ENCODE results near the gene TSPOAP1.

The TSPOAP1 gene

DNA sequence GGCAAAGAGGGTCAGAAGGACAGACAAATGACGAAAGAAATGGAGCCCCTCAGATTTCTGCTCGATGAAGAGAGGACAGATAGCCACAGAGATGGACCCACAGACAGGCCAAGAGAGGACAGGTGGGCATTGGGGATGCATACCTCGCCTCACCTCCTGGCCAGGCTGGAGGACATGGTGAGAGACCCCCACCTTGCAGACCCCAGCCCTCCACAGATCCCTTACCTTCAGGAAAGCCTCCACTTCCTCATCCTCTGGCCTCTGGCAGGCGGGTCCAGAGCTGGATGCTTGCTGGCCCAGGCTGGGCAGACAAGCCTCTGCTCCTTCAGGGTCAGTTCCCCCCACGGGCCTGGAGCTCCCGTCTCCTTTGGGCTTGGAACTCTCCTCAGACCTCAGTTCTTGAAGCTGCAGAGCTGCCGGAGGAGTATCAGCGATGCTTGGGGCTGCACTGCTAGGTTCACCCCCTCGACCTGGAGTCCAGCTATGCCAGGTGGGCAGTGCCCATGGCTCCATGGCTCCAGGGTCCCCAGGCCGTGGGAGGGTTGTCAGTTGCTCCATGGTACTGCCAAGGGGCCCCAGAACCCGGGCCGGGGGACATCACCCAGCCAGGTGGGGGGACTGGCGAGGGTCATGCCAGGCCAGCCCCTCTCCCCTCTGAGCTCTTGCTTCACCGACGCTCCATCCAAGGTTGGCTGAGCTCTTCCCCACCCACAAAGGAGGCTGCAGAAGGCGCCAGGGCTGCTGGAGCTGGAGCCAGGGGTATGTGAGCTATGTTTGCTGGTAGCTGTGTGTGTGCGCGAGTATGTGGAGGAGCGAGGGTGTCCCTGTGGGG, 1.0 kb downstream of the TSPOAP1 start:
- ATAC-seq (no peak), DNase-seq (no peak)

GRCh38 chr17:58326609-58327362, 1.8 kb downstream of the TSPOAP1 start:
- ATAC-seq = no peak
- no peak for DNase-seq

DNA sequence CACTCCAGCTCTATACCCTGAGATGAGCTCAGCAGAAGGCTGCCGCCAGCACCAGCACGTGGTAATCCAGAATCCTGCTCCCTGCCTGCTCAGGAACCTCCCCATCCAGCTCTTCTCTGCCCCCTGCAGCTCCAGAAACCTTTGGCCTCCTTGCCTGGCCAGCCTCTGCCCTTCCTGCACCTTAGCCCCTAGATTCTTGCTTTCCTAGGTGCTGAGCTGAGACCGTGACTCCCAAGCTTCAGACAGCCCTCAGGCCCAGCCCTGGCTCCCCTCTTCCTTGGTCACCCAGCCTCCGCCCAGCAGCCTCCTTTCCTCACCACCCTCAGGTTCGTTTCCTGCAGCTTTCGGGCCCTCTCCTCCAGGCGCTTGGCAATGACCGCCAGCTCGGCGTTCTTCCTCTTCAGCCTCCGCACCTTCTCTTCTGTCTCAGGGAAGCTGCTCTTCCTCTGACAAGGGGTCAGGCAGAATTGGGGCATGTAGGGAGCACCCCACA, 2.6 kb downstream of the TSPOAP1 start:
- DNase-seq (no peak), ATAC-seq (no peak)

DNA sequence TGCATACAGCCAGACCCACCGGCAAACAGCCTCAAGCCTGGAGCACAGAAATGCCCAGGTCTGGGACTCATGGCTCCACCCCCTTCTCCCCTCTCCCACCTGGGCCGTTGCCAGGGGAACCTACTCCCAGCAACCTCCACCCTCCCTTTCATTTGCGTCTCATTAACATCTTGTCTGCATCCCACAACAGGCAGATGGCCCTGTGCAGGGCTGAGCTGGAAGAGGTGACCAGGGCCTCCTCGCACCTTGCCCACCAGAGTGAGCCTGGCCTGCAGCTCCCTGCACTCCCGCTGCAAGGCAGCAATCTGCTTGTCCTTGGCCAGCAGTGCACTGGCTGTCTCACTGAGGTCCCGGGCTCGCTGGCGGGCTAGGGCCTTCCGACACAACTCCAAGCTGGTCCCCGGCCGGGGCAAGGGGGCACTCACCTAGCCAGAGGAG, 3.3 kb downstream of the TSPOAP1 start:
- DNase-seq = no peak
- ATAC-seq = no peak

- no peak for ATAC-seq
- DNase-seq = no peak
Measured at GRCh38 chr17:58324409-58325288, 3.9 kb downstream of the TSPOAP1 start.

GRCh38 chr17:58324056-58324408, 4.6 kb downstream of the TSPOAP1 start:
- ATAC-seq (no peak), DNase-seq (no peak)

- DNase-seq (no peak), ATAC-seq (no peak)
Measured at GRCh38 chr17:58323366-58324055, 5.1 kb downstream of the TSPOAP1 start.

GRCh38 chr17:58322581-58323185, 5.9 kb downstream of the TSPOAP1 start:
- DNase-seq = no peak
- no peak for ATAC-seq

DNA sequence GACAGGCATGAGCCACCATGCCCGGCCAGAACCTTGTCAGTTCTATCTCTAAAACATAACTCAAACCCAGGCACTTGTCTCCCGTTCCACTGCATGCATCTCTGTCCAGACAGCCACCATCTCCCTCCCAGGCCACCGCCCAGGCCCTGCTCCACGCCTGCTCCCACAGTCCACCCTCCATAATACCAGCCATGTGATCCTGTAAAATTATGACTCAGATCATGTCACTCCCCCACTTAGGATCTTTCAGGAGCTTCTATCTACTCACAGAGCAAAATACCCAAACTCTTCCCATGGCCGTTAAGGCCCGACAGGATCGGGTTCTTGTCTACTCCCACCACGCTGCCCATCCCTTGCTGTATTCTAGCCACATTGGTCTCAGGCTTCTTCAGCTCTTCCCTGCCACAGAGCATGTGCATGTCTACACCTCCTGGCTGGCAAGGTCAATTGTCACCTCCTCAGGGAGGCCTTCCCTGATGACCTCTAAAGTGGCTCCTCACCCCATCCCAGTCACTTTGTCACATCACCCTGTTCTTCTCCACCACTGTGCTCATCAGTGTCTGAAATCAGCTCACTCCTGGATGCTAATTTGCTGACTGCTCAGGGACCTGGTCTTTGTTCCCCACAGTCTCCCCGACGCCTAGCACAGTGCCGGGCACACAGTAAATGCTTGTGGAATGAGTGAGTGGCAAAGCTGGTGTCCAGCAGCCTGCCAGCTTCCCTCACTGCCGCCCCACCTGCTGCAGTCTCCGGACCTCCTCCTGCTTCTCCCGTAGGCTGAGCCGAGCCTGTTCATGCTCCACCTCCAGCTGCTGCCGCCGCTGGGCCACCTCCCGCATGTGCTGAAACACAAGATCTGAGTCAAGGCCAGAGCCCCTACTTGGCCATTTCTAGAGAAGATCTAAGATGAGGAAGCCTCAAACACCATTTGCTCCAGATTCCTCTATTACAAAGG, 6.7 kb downstream of the TSPOAP1 start:
- ATAC-seq (no peak), DNase-seq (no peak)

GRCh38 chr17:58320570-58321323, 7.8 kb downstream of the TSPOAP1 start:
- ATAC-seq (no peak), DNase-seq (no peak)

DNA sequence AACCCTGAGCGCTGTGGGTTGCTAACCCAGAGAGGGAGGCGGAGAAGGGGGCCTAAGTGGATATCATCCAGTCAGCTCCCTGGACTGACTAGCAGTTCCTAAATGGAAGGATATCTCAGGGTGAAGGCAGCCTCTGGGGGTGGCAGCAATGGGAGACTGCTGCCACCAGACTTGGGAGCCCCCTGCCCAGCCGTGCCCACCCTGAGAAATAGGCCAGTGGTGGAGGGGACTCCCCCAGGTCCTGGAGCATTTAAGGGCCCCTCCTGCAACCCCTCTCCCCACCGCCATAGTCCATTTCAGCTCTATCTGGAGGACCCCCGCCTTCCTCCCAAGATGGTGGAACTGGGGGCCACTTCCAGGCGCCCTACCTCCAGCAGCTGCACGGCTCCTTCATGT, 8.4 kb downstream of the TSPOAP1 start:
- no peak for DNase-seq
- ATAC-seq = no peak

DNA sequence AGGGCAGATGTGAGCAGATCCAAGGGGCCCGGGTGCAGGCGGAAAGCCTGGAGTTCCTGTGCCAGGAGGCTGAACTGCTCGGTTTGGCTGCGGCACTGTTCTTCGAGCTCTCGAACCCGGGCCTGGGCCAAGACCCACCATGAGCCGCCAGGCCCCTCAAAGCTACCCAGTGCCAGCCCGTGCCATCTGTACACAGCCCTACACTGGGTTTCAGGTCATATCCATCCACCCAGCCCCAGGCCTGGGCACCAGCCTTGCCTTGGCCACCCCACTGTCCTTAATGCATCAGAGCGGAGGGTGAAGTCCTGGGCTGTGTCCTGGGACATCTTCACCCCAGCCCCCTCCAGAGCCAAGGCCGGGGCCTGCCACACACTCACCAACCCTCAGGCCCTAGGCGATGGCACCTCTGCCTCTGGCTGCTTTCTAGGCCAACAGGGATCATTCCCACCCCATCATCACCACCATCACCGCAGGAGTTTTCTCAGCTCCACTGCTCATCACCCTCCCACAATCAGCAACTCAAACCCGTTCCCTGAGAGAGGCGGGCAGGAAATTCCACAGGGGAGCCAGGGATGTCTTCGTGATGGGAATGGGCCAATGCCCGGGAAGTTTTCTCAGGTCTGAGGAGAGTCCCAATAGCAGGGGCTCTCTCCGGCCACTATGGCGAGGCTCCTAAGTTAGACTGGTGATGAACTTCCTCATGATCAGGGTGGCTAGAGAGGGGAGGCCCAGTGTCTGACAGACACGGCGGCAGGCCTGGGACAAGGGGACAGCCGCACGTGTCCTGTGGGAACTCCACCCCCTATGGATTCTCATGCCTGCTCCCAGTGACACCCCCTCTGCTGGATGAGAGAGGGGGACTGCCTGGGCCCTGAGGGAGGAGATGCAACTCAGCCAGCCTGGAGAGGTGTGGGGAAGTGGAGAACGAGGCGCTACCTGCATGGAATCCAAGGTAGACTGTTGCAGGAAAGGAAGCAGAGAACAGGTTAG, 9.1 kb downstream of the TSPOAP1 start:
- DNase-seq = no peak
- no peak for ATAC-seq

DNA sequence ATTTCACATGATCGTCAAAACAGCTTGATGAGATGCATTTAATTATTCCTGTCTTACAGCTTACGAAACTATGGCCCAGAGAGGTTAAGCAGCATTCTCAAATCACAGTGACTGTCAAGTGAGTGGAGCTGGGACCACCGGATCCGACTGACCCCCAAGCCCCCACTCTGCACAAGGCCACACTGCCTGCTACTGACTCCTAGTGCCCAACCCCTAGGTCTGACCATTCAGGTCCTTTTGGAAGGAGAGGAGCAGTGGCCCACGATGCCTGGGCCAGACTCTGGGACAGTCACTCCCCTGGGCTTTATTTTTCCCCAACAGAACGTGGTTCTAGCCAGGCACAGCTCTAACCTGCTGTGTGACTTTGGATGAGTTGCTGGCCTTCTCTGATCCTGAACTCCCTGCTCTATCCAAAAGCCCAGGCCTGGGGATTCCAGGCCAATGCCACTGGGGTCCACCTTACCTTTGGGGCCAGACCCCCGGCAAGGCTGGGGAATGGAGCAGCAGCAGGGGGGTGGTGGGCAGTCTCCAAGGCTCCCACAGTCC, 9.9 kb downstream of the TSPOAP1 start:
- ATAC-seq (no peak), DNase-seq (no peak)

DNA sequence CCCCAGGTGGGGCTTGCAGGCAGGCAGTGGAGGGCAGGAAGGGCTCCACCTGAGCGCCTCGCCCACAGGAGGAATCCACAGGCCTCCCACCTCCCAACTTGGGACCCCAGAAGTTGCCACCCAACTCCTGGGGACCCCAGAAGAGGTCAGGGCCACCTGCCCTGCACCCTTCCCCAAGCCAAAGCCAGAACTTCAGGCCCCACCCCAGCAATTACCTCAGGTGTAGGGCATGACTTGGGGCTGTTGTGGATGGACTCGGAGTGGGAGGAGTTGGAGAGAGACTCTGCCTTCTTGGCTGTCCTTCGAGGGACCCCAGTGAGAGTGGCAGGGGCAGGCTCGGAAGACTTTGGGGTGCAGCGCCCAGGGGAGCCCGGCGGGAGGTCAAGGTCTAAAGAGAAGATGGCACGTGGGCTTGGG, 10.5 kb downstream of the TSPOAP1 start:
- DNase-seq = no peak
- ATAC-seq = no peak

GRCh38 chr17:58317421-58318064, 11.1 kb downstream of the TSPOAP1 start:
- peak; percentile 74 for DNase-seq
- ATAC-seq = peak; percentile 99

- DNase-seq (no peak), ATAC-seq (no peak)
Measured at GRCh38 chr17:58316260-58316960, 12.2 kb downstream of the TSPOAP1 start.

- ATAC-seq (no peak), DNase-seq (no peak)
Measured at GRCh38 chr17:58315750-58316149, 12.8 kb downstream of the TSPOAP1 start.

Data from stimulated activated naive CD8-positive, alpha-beta T cell treated with anti-CD3 and anti-CD28 coated beads, Interleukin-15, Interleukin-2, amounts not matched to agents 100 U/mL and 50 U/mL, for 24 hours (primary cell).